Keratinocyte (primary cell): ENCODE results near the gene ZDHHC18.

Source experiments
- EZH2 ChIP-seq: IDR thresholded peaks from one replicate; pipeline ENCODE4 v1.6.1; 2012; ENCODE audit warnings: inconsistent platforms, mild to moderate bottlenecking, low read length, moderate library complexity
- TF ChIP-seq, protein P1 (sequence below), 3 experiments: IDR thresholded peaks in 1 of 3; conservative IDR thresholded peaks in 1 of 3; optimal IDR thresholded peaks in 1 of 3; 2 replicates in 2 of 3; 3 replicates in 1 of 3; pipeline versions ENCODE3 to v1.5.1; 2011; ENCODE audit warnings: low read length in 3 of 3, mild to moderate bottlenecking in 3 of 3, moderate library complexity in 2 of 3, control low read depth in 1 of 3, inconsistent platforms in 1 of 3; ENCODE audit not compliant: insufficient read depth in 2 of 3; ENCODE audit errors: extremely low read depth in 1 of 3

GRCh38 chr1:26827663-26828062, 1.2 kb downstream of the ZDHHC18 start:
- TF ChIP-seq, protein P1, sequence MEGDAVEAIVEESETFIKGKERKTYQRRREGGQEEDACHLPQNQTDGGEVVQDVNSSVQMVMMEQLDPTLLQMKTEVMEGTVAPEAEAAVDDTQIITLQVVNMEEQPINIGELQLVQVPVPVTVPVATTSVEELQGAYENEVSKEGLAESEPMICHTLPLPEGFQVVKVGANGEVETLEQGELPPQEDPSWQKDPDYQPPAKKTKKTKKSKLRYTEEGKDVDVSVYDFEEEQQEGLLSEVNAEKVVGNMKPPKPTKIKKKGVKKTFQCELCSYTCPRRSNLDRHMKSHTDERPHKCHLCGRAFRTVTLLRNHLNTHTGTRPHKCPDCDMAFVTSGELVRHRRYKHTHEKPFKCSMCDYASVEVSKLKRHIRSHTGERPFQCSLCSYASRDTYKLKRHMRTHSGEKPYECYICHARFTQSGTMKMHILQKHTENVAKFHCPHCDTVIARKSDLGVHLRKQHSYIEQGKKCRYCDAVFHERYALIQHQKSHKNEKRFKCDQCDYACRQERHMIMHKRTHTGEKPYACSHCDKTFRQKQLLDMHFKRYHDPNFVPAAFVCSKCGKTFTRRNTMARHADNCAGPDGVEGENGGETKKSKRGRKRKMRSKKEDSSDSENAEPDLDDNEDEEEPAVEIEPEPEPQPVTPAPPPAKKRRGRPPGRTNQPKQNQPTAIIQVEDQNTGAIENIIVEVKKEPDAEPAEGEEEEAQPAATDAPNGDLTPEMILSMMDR (optimal IDR thresholded peaks at IDR 0.05 in 1 of 3, IDR thresholded peaks at IDR 0.05 in 1 of 3, conservative IDR thresholded peaks at IDR 0.05 in 1 of 3; ENCODE audit: extremely low read depth in 1 of 3, insufficient read depth in 2 of 3, low read length in 3 of 3) = no peak
- no peak for TF ChIP-seq EZH2
